GM21619 (cell line): ENCODE measurements around the gene GAD2.
"Not testable (repeated sequence)": the region's sequence is repeated elsewhere in the genome, so short reads cannot be mapped to it uniquely, and the experiment has no call there.

Source experiments
- ATAC-seq: cut with Tn5 transposase; IDR thresholded peaks from one replicate; pipeline ENCODE4 v1.9.1; 2021; ENCODE audit not compliant: unreplicated experiment

Gene GAD2

GRCh38 chr10:26314265-26315013, 97.9 kb downstream of the GAD2 start:
- ATAC-seq, result no peak

GRCh38 chr10:26318672-26319071, 102.1 kb downstream of the GAD2 start:
- ATAC-seq, result no peak

- no peak for ATAC-seq
These were observed 106.6 kb downstream of the GAD2 start for GRCh38 chr10:26323219-26323618.

- no peak for ATAC-seq
These were observed 110.3 kb downstream of the GAD2 start for GRCh38 chr10:26326851-26327250.

GRCh38 chr10:26327811-26328210, 111.2 kb downstream of the GAD2 start:
- no peak for ATAC-seq

- no peak for ATAC-seq
These were observed 114.8 kb downstream of the GAD2 start for GRCh38 chr10:26331371-26331770.

GRCh38 chr10:26334232-26334931, 117.8 kb downstream of the GAD2 start:
- no peak for ATAC-seq

- peak; percentile 87 for ATAC-seq
These were observed 118.5 kb downstream of the GAD2 start for GRCh38 chr10:26334932-26335573.

- peak; percentile 38 for ATAC-seq
These were observed 119.1 kb downstream of the GAD2 start for GRCh38 chr10:26335574-26336093.

GRCh38 chr10:26336979-26337378, 120.4 kb downstream of the GAD2 start:
- no peak for ATAC-seq

GRCh38 chr10:26341701-26342100, 125.1 kb downstream of the GAD2 start:
- ATAC-seq, result no peak

GRCh38 chr10:26348821-26349417, 132.3 kb downstream of the GAD2 start:
- ATAC-seq, result not testable (repeated sequence)
